Hepatocyte (in vitro differentiated cells): ENCODE measurements around the gene ACTG1.

ENCODE experiments used
- CTCF ChIP-seq: fragments of 200-600 bp; sonication (generic); IDR thresholded peaks from 2 replicates; pipeline ENCODE4 v1.5.1; 2016; ENCODE audit warnings: antibody characterized with exemption, mild to moderate bottlenecking; ENCODE audit not compliant: poor library complexity
- EZH2 ChIP-seq: fragments of 200-600 bp; sonication (generic); IDR thresholded peaks from 2 replicates; pipeline ENCODE4 v1.6.1; 2016; ENCODE audit warnings: antibody characterized with exemption, mild to moderate bottlenecking, borderline replicate concordance
- EZH2phosphoT487 ChIP-seq: fragments of 200-600 bp; sonication (generic); IDR thresholded peaks from one replicate; pipeline ENCODE4 v1.6.1; 2018; ENCODE audit warnings: antibody characterized with exemption, mild to moderate bottlenecking, low read depth, moderate library complexity; ENCODE audit not compliant: unreplicated experiment, severe bottlenecking

GRCh38 chr17:81483862-81484194 lies 28.8 kb downstream of the ACTG1 start:
- no peak for TF ChIP-seq CTCF
- TF ChIP-seq EZH2: no peak
- no peak for TF ChIP-seq EZH2phosphoT487
